Activated T-helper 1 cell treated with Interleukin-2 at 50 U/mL for 16 hours (primary cell): ENCODE data around the gene CYFIP2.
"Not testable (repeated sequence)": the region's sequence is repeated elsewhere in the genome, so short reads cannot be mapped to it uniquely, and the experiment has no call there.

Experiments used
- DNase-seq: peaks from one replicate; pipeline ENCODE4 v3.0.0-alpha.2; 2020; ENCODE audit warnings: low read depth

The CYFIP2 gene

GRCh38 chr5:157390551-157391297 lies 124.8 kb downstream of the CYFIP2 start:
- peak; percentile 31 for DNase-seq

GRCh38 chr5:157398305-157398704 lies 132.4 kb downstream of the CYFIP2 start:
- DNase-seq, result no peak

- DNase-seq, result no peak
Measured at GRCh38 chr5:157400741-157401495, 135.0 kb downstream of the CYFIP2 start.

GRCh38 chr5:157415838-157416237 lies 149.9 kb downstream of the CYFIP2 start:
- no peak for DNase-seq

GRCh38 chr5:157419521-157419920 lies 153.6 kb downstream of the CYFIP2 start:
- not testable (repeated sequence) for DNase-seq

GRCh38 chr5:157429920-157430319 lies 164.0 kb downstream of the CYFIP2 start:
- DNase-seq, result not testable (repeated sequence)

- no peak for DNase-seq
Measured at GRCh38 chr5:157431544-157432200, 165.7 kb downstream of the CYFIP2 start.

- DNase-seq, result no peak
Measured at GRCh38 chr5:157434096-157434495, 168.2 kb downstream of the CYFIP2 start.

- no peak for DNase-seq
Measured at GRCh38 chr5:157443041-157443549, 177.2 kb downstream of the CYFIP2 start.

GRCh38 chr5:157444224-157444623 lies 178.3 kb downstream of the CYFIP2 start:
- no peak for DNase-seq
